HTR-8/SVneo (cell line): ENCODE results near the gene OR2A1.
"Not testable (repeated sequence)": the region's sequence is repeated elsewhere in the genome, so short reads cannot be mapped to it uniquely, and the experiment has no call there.

Experiments used
- DNase-seq: peaks from one replicate; pipeline ENCODE4 v3.0.0; 2011; ENCODE audit warnings: low spot score, mixed read lengths; ENCODE audit not compliant: insufficient read length
- FAIRE-seq: peaks from 2 replicates; lab custom pipeline; 2011; peaks lifted over from hg19 to GRCh38; lab: Jason Lieb, UNC

The OR2A1 gene

DNA sequence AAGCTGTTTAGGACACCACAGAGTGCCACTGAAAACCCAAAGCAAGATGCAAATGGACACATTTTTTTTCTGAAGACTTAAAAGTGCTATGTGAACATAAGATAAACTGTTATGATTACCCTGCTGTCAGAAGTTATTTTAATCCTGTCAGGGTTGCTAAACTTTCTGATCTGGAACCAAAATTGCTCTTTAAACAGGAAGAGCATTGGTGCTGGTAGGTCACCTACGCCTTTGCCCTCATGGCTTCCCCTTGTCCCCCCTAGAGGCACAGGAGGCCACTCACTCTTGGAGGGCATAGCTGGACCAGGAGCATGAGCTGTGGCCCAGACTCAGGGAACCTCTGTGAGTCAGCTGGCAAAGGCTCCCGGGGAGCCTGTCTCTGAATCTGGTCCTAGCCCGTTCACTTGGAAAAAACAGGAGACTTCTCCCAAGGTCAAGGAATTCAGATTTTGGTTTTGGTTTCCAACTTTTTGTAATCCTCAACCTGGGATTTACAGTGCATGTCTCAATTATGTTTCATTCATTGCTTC is 9.5 kb downstream of the OR2A1 start:
- not testable (repeated sequence) for FAIRE-seq, DNase-seq

- DNase-seq, FAIRE-seq: not testable (repeated sequence)
Measured at GRCh38 chr7:144323359-144323758, 11.1 kb downstream of the OR2A1 start.

GRCh38 chr7:144325868-144326267 is 13.6 kb downstream of the OR2A1 start:
- not testable (repeated sequence) for DNase-seq, FAIRE-seq

DNA sequence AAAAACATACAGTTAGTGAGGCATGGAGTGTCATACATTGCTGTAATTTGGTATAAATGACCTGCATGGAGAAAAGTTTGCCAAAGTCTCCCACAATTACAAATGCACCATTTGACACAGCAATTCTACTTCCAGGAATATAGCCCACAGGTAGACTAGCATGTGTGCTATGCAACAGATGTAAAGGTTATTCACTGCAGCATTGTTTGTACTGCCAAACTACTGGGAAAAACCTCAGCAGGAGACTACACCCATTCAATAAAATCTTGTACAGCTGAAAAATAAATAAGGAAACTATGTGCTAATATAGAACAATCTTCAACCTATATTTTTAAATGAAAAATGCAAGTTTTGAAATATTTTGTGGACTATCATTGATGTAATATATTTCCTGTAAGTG is 17.8 kb downstream of the OR2A1 start:
- DNase-seq, FAIRE-seq: not testable (repeated sequence)

DNA sequence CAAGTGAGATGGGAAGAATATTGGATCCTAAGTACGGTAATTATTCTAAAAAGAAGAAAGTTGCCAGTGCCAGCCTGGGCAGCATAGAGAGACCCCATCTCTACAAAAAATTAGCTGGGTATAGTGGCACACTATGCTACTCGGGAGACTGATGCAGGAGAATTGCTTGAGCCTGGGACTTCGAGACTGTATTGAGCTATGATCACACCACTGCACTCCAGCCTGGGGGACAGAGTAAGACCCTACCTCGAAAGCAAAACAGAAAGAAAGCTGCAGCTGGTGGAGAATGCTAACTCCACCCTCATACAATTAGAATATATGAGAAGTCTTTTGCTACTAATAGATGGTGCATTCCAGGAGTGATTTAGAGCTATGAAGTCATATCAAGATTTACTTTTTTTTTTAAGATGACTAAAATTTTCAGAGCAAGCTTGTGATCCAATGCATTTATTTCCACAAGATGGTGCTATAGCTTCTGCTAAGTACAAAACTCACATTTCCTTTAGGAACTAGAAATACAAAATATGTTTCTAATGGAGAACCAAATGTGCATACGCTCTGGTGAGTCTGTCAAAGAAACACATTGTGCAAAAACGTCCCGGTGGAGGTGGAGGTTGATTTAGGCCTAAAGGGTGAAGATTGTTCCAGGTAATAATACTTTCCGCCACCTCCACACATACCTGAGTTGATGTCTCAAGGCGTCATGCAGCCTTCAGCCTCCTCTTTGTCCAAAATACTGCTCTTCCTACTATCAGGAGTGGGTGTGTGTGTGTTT is 19.2 kb downstream of the OR2A1 start:
- DNase-seq, FAIRE-seq: not testable (repeated sequence)

DNA sequence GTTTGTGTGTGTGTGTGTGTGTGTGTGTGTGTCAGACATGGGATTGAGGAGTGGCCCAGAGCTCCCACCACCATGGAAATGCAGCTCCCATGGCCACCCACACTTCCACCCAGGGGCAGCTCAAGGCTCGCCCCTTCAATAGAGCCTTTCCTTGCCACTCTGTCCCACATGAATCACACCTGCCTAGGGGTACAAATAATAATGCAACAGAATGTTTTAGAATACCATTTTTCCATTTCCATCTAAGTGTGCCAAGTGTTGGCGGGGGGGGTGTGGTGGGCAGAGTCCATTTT is 19.7 kb downstream of the OR2A1 start:
- DNase-seq, FAIRE-seq: not testable (repeated sequence)

DNA sequence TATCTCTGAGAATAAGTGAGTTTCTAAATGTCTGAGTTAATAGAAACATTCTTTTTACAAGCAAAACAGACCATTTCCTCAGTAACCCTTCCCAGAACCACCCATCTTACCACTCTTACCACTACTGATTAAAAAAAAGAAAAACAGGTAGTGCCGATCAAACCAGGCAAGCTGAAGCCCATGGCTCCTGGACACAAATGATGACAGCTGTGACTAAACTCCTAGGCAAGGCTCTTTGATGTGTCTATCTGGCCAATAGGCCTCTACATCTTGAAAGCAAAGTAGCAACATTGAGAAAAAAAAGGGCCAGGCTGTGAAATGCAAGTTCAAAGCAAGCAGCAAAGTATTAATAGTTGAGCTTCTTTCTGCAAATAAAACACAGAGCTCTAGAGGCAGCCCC is 36.4 kb downstream of the OR2A1 start:
- not testable (repeated sequence) for DNase-seq, FAIRE-seq

- not testable (repeated sequence) for DNase-seq, FAIRE-seq
Measured at GRCh38 chr7:144351667-144352066, 39.4 kb downstream of the OR2A1 start.

- not testable (repeated sequence) for FAIRE-seq, DNase-seq
Measured at GRCh38 chr7:144355176-144355822, 43.1 kb downstream of the OR2A1 start, which contains the start of gene ARHGEF5. TSS of gene ARHGEF5 (plus strand) at chr7:144355402. CDS start at chr7:144362670, 7,268 bp downstream.

- not testable (repeated sequence) for DNase-seq, FAIRE-seq
Measured at GRCh38 chr7:144356185-144356584, 44.0 kb downstream of the OR2A1 start.

- not testable (repeated sequence) for DNase-seq, FAIRE-seq
Measured at GRCh38 chr7:144356860-144357259, 44.6 kb downstream of the OR2A1 start.

DNA sequence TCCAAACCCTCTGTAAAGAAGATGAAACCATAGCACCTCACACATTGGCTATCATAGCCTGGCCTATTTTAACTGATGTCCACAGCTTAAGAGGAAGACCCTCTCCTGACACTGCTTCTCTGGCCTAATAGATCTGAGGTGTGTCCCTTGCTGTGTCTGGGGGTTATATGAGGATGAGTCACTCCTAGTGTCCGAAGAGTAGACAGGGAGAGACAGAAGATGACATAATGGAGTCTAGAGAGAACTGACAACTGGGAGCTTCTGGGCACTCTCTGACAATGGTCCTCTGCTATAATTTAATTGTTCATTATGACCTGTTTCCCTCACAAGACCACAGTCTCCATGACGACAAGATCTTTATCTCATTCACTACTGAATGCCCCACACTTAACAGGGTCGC is 49.8 kb downstream of the OR2A1 start:
- DNase-seq, FAIRE-seq: not testable (repeated sequence)

GRCh38 chr7:144365523-144365922 is 53.3 kb downstream of the OR2A1 start:
- DNase-seq, FAIRE-seq: not testable (repeated sequence)

DNA sequence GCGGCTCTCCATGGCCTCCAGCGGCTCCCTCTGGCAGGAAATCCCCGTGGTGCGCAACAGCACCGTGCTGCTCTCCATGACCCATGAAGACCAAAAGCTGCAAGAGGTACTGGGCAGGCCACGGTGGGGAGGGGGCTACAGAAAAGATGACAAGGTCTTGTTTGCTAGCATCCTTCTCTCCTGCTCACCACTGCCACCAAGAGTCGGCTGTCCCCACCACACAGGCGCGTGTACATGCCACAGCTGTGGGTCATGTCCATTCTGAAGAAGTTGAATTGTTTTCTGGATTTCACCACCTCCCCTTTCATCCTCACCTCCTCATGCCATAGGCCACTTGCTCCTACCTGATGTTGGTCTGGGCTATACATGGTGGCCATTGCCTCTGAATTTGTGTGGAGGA is 55.0 kb downstream of the OR2A1 start:
- FAIRE-seq, result not testable (repeated sequence)

DNA sequence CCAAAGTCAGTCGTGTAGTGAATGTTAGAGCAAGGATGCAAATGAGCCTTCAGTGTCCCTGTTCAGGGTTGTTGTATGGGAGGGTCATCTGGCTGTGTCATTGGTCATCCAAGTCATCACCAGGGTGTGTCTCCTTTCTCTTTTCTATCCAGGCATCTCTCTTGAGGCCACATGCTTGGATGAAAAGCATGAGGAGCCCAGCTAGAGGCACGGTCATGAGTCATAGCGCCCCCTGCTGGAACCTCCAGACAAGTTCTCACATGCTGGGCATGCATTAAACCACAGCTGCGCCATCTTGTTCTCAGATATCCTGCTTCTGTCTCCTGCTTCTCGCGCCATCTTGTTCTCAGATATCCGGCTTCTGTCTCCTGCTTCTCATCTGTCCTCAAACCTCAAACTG is 57.0 kb downstream of the OR2A1 start:
- DNase-seq, FAIRE-seq: not testable (repeated sequence)

More for the DNA sequence above, 55.0 kb downstream of the OR2A1 start:
- not testable (repeated sequence) for DNase-seq
